ENCODE data around the gene UNKL.

Gene UNKL

GRCh38 chr16:1424028-1424427 is 9.5 kb upstream of the UNKL start:
- H2BK5ac ChIP-seq (ENCODE audit: low read depth, low read length, poor library complexity) = no peak overlapping the region
- peaks cover 8% of the 10 kb centered on the region for H3K79me1 ChIP-seq (ENCODE audit: low read length)
- H4K12ac ChIP-seq (ENCODE audit: low read depth, low read length) = no peak overlapping the region
- no peak overlapping the region for H3K4ac ChIP-seq (ENCODE audit: low read depth, low read length)
- no peak overlapping the region for H3K23ac ChIP-seq (ENCODE audit: low read length)
- no CpG with 5 or more reads among the region's 12 CpGs for WGBS (ENCODE audit: extremely low coverage, insufficient coverage, insufficient read length)
- no peak for DNase-seq
- no peak overlapping the region for H2BK12ac ChIP-seq (ENCODE audit: low read length)
- H3K4me1 ChIP-seq (ENCODE audit: control insufficient read depth in 1 of 2, insufficient read depth in 2 of 2, low read length in 2 of 2) = peaks cover 2 to 5% of the 10 kb centered on the region in 2 experiments
- H3K79me2 ChIP-seq (ENCODE audit: control insufficient read depth, insufficient read depth, low read length, poor library complexity) = peaks cover 3% of the 10 kb centered on the region
- no peak overlapping the region for H3K4me3 ChIP-seq (ENCODE audit: low read depth, low read length)
- no peak overlapping the region for H2AK5ac ChIP-seq (ENCODE audit: low read length)
- H3K4me2 ChIP-seq (ENCODE audit: low read length) = no peak overlapping the region
- no peak overlapping the region for H2BK120ac ChIP-seq (ENCODE audit: insufficient read depth, low read length, poor library complexity)
- no peak overlapping the region for H3K14ac ChIP-seq (ENCODE audit: low read length)
- H4K91ac ChIP-seq (ENCODE audit: low read depth, low read length) = no peak overlapping the region
- H3K9ac ChIP-seq (ENCODE audit: low read length) = no peak overlapping the region
- H2AFZ ChIP-seq (ENCODE audit: insufficient read depth, low read length, poor library complexity) = no peak overlapping the region
- no peaks in the 10 kb centered on the region for H3K27me3 ChIP-seq (ENCODE audit: insufficient read depth, low read length)
- no peak overlapping the region for H3K18ac ChIP-seq (ENCODE audit: low read length)
- H4K8ac ChIP-seq (ENCODE audit: low read depth, low read length) = no peak overlapping the region
- H3K36me3 ChIP-seq (ENCODE audit: control insufficient read depth in 1 of 2, insufficient read depth in 2 of 2, low read length in 2 of 2) = no peaks in the 10 kb centered on the region
- peaks cover 3% of the 10 kb centered on the region for H3K9me3 ChIP-seq (ENCODE audit: insufficient read depth, low read depth, low read length)
- no peak overlapping the region for H3K27ac ChIP-seq (ENCODE audit: low read depth, low read length)

GRCh38 chr16:1422076-1422475 is 7.6 kb upstream of the UNKL start:
- Histone ChIP-seq H4K8ac (ENCODE audit: low read depth, low read length) (no peak overlapping the region), H3K27me3 (ENCODE audit: insufficient read depth, low read length) (no peaks in the 10 kb centered on the region), H3K14ac (ENCODE audit: low read length) (no peak overlapping the region), H2BK5ac (ENCODE audit: low read depth, low read length, poor library complexity) (no peak overlapping the region), H3K79me2 (ENCODE audit: control insufficient read depth, insufficient read depth, low read length, poor library complexity) (peaks cover 3% of the 10 kb centered on the region), H3K23ac (ENCODE audit: low read length) (no peak overlapping the region), H3K27ac (ENCODE audit: low read depth, low read length) (no peak overlapping the region), H3K36me3 (ENCODE audit: control insufficient read depth in 1 of 2, insufficient read depth in 2 of 2, low read length in 2 of 2) (peaks cover 3% of the 10 kb centered on the region in 2 experiments), H3K18ac (ENCODE audit: low read length) (no peak overlapping the region), H4K12ac (ENCODE audit: low read depth, low read length) (no peak overlapping the region), H4K91ac (ENCODE audit: low read depth, low read length) (no peak overlapping the region), H3K4me3 (ENCODE audit: low read depth, low read length) (no peak overlapping the region), H2BK120ac (ENCODE audit: insufficient read depth, low read length, poor library complexity) (no peak overlapping the region), H3K9me3 (ENCODE audit: insufficient read depth, low read depth, low read length) (peaks cover 3% of the 10 kb centered on the region), H2AK5ac (ENCODE audit: low read length) (no peak overlapping the region), H3K79me1 (ENCODE audit: low read length) (peaks cover 8% of the 10 kb centered on the region), H2BK12ac (ENCODE audit: low read length) (no peak overlapping the region), H3K9ac (ENCODE audit: low read length) (no peak overlapping the region), H3K4ac (ENCODE audit: low read depth, low read length) (no peak overlapping the region), H3K4me1 (ENCODE audit: control insufficient read depth in 1 of 2, insufficient read depth in 2 of 2, low read length in 2 of 2) (peaks cover 2 to 5% of the 10 kb centered on the region in 2 experiments), H2AFZ (ENCODE audit: insufficient read depth, low read length, poor library complexity) (no peak overlapping the region), H3K4me2 (ENCODE audit: low read length) (no peak overlapping the region)
- no CpG with 5 or more reads among the region's 10 CpGs for WGBS (ENCODE audit: extremely low coverage, insufficient coverage, insufficient read length)
- peak; percentile 29 to 54 for DNase-seq

GRCh38 chr16:1420111-1420539 is 5.6 kb upstream of the UNKL start:
- peak overlapping the region; percentile 59 for H4K12ac ChIP-seq (ENCODE audit: low read depth, low read length)
- H3K23ac ChIP-seq (ENCODE audit: low read length) = no peak overlapping the region
- peak overlapping the region; percentile 98 for H3K4me3 ChIP-seq (ENCODE audit: low read depth, low read length)
- H3K36me3 ChIP-seq (ENCODE audit: control insufficient read depth in 1 of 2, insufficient read depth in 2 of 2, low read length in 2 of 2) = peaks cover 3% of the 10 kb centered on the region in 2 experiments
- peak overlapping the region; percentile 13 for H3K18ac ChIP-seq (ENCODE audit: low read length)
- peak overlapping the region; percentile 82 for H4K8ac ChIP-seq (ENCODE audit: low read depth, low read length)
- peak overlapping the region; percentile 81 for H3K4me2 ChIP-seq (ENCODE audit: low read length)
- peak overlapping the region; percentile 40 for H2AFZ ChIP-seq (ENCODE audit: insufficient read depth, low read length, poor library complexity)
- peaks cover 8% of the 10 kb centered on the region for H3K79me1 ChIP-seq (ENCODE audit: low read length)
- no CpG with 5 or more reads among the region's 22 CpGs for WGBS (ENCODE audit: extremely low coverage, insufficient coverage, insufficient read length)
- peaks cover 3% of the 10 kb centered on the region for H3K9me3 ChIP-seq (ENCODE audit: insufficient read depth, low read depth, low read length)
- no peak for DNase-seq
- peak overlapping the region; percentile 35 for H2BK5ac ChIP-seq (ENCODE audit: low read depth, low read length, poor library complexity)
- no peaks in the 10 kb centered on the region for H3K27me3 ChIP-seq (ENCODE audit: insufficient read depth, low read length)
- H2BK12ac ChIP-seq (ENCODE audit: low read length) = no peak overlapping the region
- H2BK120ac ChIP-seq (ENCODE audit: insufficient read depth, low read length, poor library complexity) = peak overlapping the region; percentile 67
- H3K9ac ChIP-seq (ENCODE audit: low read length) = peak overlapping the region; percentile 95
- peak overlapping the region; percentile 66 for H3K4ac ChIP-seq (ENCODE audit: low read depth, low read length)
- peaks cover 2 to 5% of the 10 kb centered on the region in 2 experiments for H3K4me1 ChIP-seq (ENCODE audit: control insufficient read depth in 1 of 2, insufficient read depth in 2 of 2, low read length in 2 of 2)
- H3K14ac ChIP-seq (ENCODE audit: low read length) = peak overlapping the region; percentile 46
- H3K79me2 ChIP-seq (ENCODE audit: control insufficient read depth, insufficient read depth, low read length, poor library complexity) = peaks cover 3% of the 10 kb centered on the region
- peak overlapping the region; percentile 9 for H3K27ac ChIP-seq (ENCODE audit: low read depth, low read length)
- peak overlapping the region; percentile 57 for H4K91ac ChIP-seq (ENCODE audit: low read depth, low read length)
- H2AK5ac ChIP-seq (ENCODE audit: low read length) = peak overlapping the region; percentile 57

- no peak overlapping the region for H3K4me2 ChIP-seq (ENCODE audit: low read length)
- H4K91ac ChIP-seq (ENCODE audit: low read depth, low read length) = no peak overlapping the region
- H4K12ac ChIP-seq (ENCODE audit: low read depth, low read length) = no peak overlapping the region
- H3K4me3 ChIP-seq (ENCODE audit: low read depth, low read length) = no peak overlapping the region
- WGBS (ENCODE audit: extremely low coverage, insufficient coverage, insufficient read length) = no CpG with 5 or more reads among the region's 3 CpGs
- H3K79me2 ChIP-seq (ENCODE audit: control insufficient read depth, insufficient read depth, low read length, poor library complexity) = peaks cover 8% of the 10 kb centered on the region
- no peak overlapping the region for H3K4ac ChIP-seq (ENCODE audit: low read depth, low read length)
- no peak overlapping the region for H2BK5ac ChIP-seq (ENCODE audit: low read depth, low read length, poor library complexity)
- H3K9me3 ChIP-seq (ENCODE audit: insufficient read depth, low read depth, low read length) = no peaks in the 10 kb centered on the region
- peak; percentile 90 to 95 for DNase-seq
- no peak overlapping the region for H3K14ac ChIP-seq (ENCODE audit: low read length)
- no peak overlapping the region for H3K9ac ChIP-seq (ENCODE audit: low read length)
- H2AFZ ChIP-seq (ENCODE audit: insufficient read depth, low read length, poor library complexity) = no peak overlapping the region
- no peak overlapping the region for H3K23ac ChIP-seq (ENCODE audit: low read length)
- no peak overlapping the region for H3K27ac ChIP-seq (ENCODE audit: low read depth, low read length)
- H3K18ac ChIP-seq (ENCODE audit: low read length) = no peak overlapping the region
- H2BK12ac ChIP-seq (ENCODE audit: low read length) = no peak overlapping the region
- peaks cover 16% of the 10 kb centered on the region for H3K79me1 ChIP-seq (ENCODE audit: low read length)
- no peaks in the 10 kb centered on the region for H3K27me3 ChIP-seq (ENCODE audit: insufficient read depth, low read length)
- no peak overlapping the region for H2BK120ac ChIP-seq (ENCODE audit: insufficient read depth, low read length, poor library complexity)
- H4K8ac ChIP-seq (ENCODE audit: low read depth, low read length) = no peak overlapping the region
- peaks cover 2 to 7% of the 10 kb centered on the region in 2 experiments for H3K4me1 ChIP-seq (ENCODE audit: control insufficient read depth in 1 of 2, insufficient read depth in 2 of 2, low read length in 2 of 2)
- H3K36me3 ChIP-seq (ENCODE audit: control insufficient read depth in 1 of 2, insufficient read depth in 2 of 2, low read length in 2 of 2) = peaks cover 3 to 5% of the 10 kb centered on the region in 2 experiments
- H2AK5ac ChIP-seq (ENCODE audit: low read length) = no peak overlapping the region
Observed at GRCh38 chr16:1416521-1416941, 2.0 kb upstream of the UNKL start.
